SH-SY5Y (cell line): ENCODE measurements around the gene HOXC11.

Source experiments
- GATA2 ChIP-seq: IDR thresholded peaks from 2 replicates; pipeline ENCODE4 v1.6.1; 2011; ENCODE audit warnings: mild to moderate bottlenecking, low read depth, low read length
- GATA3 ChIP-seq: IDR thresholded peaks from 2 replicates; pipeline ENCODE4 v1.6.1; 2011; ENCODE audit warnings: low read depth, mild to moderate bottlenecking, low read length, moderate library complexity

DNA sequence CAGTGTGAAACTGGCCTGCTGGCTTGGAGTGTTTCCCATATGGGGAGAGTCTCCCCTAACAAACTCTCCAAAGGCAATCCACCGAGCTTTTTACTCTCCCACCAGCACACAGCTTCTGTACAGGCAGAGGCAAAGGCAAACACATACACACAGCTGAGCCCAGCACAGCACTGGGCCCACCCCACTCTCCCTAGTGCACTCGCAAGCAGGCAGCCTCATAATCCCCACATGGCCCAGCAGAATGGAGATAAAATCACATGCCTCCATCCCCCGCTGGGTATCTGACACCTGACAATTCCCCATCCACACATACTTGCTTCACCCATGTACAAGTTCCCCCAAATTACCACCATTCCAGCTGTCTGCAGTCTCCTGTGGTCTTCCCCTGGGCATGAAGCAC lies 14.8 kb upstream of the HOXC11 start:
- TF ChIP-seq GATA2 = no peak
- TF ChIP-seq GATA3 = no peak
